Activated CD4-positive, alpha-beta T cell treated with anti-CD3 and anti-CD28 coated beads, Interleukin-2, amount 50 U/mL, for 48 hours (primary cell): ENCODE data around the gene ELN.
A peak's percentile ranks its signal among the peaks of the same experiment; 100 is the strongest.
"Not testable (repeated sequence)": the region's sequence is repeated elsewhere in the genome, so short reads cannot be mapped to it uniquely, and the experiment has no call there.

Source experiments
- DNase-seq, 2 experiments: peaks; one replicate each; pipeline ENCODE4 v3.0.0-alpha.2; 2020

ELN gene

DNA sequence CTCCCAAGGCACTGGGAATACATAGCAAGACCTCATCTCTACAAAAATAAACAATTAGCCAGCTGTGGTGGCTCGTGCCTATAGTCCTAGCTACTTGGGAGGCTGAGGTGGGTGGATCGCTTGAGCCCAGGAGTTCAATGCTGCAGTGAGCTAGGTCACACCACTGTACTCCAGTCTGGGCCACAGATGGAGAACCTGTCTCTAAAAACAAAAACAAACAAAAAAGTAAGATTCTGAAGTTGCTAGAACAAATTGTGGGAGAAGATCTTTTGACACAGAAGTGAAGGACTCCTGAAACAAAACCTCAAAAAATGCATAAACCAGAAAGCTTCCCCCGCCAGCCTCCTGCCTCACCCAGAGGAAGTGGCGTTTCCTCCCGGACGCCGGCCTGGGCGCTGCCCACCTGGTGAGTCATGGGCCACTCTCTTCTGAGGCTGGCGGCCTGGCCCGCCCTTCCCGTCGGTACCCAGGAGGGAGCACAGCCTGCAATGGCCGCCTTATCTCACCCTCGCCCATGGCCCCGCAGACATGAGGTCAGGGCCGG is 25.4 kb upstream of the ELN start:
- DNase-seq, result peak; percentile 20 to 49

- no peak for DNase-seq
Measured at GRCh38 chr7:74003621-74004020, 24.4 kb upstream of the ELN start.

- no peak for DNase-seq
Measured at GRCh38 chr7:74006032-74006431, 21.9 kb upstream of the ELN start.

DNA sequence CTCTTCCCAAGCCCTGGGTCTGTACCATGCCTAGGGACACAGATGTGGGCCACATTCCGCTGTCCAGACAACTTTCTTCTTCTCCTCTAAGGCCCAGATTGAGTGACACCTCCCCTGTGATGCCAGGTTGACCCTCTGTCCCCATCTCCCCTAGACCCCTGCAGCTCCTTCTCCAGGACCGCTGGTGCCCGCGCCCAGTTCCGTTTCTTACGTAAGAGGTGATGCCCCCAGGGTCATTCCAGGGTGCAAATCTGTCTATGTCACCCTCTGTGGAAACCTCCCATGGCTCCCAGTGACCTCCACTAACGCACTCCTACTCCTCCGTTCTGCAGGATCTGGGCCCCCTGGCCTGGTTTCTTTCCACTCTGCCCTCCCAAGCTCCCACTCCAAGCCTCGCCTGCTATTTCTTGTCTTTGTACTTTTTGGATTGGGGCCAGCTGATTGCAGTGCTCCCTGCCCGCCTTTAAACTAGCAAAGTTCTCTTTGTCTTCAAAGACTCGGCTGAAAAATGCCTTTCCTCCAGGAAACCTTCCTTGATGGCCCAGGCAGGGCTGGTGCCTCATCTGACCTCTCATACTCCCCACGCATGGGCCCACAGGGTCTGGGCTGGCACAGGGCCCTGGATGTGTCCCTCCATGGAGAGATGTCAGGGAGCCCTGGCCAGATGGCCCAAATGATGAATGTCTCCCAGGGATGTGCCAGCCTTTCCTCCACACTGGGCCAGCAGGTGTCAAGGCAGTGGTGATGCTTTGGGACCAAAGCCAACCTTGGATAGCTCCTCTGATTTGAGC is 21.3 kb upstream of the ELN start:
- DNase-seq, result no peak

GRCh38 chr7:74007242-74007567 is 20.8 kb upstream of the ELN start:
- no peak for DNase-seq

DNA sequence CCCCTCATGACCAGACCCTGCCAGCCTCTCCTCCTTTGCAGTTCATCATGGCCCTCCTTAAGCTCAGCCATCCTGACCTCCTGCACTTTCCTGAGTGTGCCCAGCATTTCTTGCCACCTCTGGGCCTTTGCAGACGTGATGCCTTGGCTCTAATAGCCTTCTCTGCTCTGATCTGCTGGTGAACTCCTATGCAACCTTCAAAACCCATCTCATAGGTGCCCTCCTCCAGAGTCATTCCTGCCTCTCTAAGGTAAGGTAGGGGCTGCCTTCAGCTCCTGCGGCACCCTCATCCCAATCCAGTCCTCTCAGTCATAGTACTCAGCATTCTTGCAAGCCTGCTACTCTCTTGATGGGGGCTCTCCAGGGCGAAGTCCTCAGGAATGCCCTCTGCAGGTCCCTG is 19.3 kb upstream of the ELN start:
- DNase-seq, result no peak

DNA sequence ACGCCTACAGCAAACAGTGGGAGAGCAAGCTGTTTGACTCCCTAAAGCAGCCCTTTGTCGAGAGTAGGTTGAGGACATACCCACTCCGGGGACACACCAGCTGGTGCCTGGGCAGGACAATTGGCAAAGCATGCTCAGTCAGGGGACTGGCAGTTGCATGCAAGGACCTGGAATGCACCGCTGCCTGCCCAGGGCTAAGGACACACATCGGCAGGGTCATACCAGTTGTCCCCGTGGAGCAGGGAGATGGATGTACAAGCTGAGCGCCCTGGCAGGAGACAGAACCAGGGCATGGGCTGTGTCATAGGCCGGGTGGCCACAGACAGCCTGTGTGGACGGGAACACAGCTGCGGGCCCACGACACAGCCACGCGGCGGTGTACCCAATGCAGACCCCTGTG is 18.3 kb upstream of the ELN start:
- no peak for DNase-seq

GRCh38 chr7:74010407-74010806 is 17.6 kb upstream of the ELN start:
- no peak for DNase-seq

DNA sequence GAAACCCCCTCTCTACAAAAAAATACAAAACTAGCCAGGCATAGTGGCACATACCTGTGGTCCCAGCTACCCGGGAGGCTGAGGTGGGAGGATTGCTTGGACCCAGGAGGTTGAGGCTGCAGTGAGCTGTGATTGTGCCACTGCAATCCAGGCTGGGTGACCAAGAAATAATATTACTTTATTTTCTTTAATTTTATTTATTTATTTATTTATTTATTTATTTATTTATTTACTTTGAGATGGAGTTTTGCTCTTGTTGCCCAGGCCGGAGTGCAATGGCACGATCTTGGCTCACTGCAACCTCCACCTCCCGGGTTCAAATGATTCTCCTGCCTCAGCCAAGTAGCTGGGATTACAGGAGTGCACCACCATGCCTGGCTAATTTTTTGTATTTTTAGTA is 16.6 kb upstream of the ELN start:
- DNase-seq, result not testable (repeated sequence)

DNA sequence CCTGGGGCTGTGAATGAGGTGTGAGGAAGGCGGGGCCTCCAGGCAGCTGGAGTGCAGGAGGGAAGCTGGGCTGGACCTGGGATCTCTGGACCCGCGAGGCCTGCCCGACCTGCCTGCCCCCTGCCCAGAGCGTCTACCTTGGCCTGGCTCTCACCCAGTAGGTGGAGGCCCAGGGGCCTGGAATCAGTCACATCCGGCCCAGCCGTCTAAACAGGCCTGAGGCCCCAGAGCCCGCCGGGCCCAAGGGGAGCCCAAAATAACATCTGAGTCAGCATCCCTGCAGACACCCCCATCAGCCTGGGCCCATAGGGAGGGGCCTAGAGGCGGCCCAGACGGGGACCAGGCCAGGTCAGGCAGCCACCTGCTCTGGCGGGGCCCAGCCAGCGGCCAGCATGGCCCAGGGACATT is 15.1 kb upstream of the ELN start:
- no peak for DNase-seq

DNA sequence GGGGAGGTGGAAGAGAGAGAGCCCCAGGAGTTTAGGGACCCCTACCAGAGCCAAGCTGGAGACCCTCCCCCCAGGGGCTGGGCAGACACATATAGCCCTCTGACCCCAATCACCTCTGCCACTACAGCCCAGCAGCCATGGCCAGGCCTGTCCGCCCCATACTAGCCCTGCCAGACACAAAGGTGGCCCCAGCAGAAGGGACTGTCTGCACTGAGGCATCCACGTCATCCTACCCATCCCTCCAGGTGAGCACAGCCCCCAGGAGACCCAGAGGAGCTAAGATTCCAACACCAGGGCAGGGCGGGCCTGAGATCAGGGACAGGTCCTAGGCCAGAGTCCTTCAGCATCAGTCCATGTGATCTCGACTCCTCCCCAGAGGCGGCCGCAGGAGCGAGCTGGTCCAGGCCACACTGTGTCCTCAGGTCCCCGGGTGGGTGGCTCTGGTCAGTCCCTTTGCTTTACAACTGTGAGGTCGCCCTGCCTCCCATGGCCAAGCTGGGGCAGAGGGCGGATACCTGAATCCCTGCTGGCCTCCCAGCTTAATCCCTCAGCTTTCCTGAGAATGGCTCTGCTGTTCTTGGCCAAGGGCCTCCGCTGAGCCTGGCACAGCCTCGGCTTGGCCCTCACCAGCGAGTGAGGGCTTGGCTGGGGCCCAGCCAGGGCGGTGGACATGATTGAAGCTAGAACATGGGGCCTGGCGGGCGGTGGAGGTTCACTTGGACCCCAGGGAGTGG is 14.3 kb upstream of the ELN start:
- no peak for DNase-seq

DNA sequence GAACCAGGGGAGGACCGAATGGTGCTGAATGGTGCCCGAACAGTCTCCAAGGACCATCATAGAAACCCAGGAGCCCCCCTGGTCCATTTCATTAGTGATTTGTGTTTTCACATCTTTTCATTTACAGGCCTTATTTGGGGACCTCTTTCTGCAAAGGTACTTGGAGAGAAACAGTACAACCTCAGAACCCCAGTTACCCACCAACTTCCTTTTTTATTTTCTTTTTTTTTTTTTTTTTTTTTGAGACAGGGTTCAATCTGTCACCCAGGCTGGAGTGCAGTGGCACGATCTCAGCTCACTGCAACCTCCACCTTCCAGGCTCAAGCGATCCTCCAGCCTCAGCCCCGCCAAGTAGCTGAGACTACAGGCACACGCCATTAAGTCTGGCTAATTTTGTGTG is 13.0 kb upstream of the ELN start:
- no peak for DNase-seq

- no peak for DNase-seq
Measured at GRCh38 chr7:74015670-74016069, 12.3 kb upstream of the ELN start.

DNA sequence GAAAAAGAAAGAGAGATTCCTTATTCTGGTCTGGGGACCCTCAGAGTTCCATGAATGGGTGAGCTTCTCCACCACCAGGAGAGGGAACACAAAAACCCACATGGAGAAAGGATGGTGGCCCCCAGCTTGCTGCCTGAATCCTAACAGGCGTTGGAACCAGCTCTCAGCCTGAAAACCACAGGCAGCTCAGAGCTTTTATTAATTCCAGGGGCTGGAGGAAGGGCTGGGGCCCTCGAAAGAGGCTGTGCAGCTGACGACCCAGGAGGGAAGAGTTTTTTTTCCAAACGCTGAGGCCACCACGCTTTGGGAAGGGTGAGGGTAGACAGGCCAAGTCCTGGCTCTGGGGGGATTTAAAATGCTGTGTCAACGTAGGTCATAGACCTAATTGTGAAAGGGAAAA is 10.8 kb upstream of the ELN start:
- DNase-seq, result no peak

DNA sequence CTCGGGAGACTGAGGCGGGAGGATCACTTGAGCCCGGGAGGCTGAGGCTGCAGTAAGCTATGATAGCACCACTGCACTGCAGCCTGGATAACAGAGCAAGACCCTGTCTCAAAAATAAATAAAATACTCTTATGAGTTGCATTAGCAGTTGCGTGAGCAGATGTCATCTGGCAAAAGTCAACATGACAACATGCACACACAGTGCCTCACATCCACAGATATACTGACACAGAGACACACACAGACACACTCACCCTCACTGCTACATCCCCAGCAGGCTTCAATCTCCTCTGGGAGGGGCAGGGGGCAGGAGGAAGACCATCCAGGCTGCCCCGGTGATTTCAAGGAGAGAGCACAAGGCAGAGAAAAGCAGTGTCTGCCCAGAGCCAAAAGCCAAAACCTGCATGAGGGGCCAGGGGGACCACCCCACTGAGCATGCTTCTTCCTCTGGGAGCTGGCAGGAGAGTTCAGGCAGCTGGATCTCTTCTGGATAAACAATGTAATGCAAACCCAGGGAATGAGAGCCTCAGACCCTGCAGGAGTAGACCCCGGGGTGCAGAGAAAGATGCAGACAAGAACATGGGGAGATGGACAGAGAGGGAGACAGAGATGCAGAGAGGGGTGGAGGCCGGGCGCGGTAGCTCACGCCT is 9.6 kb upstream of the ELN start:
- DNase-seq, result no peak

DNA sequence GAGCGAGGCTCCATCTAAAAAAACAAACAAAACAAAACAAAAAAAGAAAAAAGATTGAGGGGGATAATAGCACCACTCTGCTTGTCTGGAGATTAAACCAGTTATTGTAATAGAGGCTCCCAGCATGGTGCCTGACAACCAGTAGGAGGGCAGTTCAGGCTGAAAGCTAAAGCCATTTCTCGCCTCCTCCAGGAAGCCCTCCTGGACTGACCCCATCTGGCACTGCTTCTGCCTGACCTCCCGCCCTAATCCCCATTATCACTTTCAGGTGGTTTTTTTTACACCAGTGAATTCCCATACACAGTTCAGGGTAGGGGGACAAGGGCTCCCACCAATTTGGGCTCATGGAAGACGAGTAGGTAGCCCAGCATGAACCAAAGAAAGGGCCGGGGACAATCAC is 8.8 kb upstream of the ELN start:
- no peak for DNase-seq

DNA sequence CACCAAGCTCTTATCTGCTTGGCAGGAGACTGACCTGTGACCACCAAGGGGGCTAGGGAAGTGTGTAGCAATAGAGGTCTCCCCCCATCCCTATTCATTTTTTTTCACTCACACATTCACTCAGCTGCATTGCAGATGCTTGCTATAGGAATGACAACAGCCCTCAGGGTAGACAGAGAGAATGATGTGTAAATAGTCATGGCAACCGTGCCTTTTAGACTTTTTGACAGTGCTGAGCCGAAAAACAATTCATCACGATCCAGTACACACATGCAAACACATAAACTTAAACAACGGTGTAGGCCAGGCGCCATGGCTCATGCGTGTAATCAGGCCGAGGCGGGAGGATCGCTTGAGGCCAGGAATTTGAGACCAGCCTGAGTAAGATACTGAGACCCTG is 7.6 kb upstream of the ELN start:
- no peak for DNase-seq

- no peak for DNase-seq
Measured at GRCh38 chr7:74021546-74022320, 6.2 kb upstream of the ELN start.

DNA sequence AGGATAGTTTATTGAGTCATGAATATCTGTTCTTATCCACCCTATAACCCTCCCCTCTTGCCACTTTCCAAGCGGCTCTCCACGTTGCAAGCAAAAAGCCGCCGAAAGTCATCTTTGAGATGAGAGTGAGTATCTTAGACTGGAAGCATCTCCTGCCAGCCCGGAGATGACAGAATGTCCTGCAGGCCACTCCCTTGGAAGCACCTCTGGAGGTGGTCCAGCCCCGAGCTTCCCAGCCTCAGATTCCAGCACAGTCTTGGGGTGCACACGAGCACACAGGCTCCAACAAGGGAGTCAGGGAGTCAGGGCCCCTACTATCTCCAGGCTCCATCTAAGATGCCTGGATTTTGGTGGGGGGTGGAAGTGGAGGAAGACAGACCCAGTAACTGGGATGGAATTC is 5.5 kb upstream of the ELN start:
- DNase-seq, result no peak

DNA sequence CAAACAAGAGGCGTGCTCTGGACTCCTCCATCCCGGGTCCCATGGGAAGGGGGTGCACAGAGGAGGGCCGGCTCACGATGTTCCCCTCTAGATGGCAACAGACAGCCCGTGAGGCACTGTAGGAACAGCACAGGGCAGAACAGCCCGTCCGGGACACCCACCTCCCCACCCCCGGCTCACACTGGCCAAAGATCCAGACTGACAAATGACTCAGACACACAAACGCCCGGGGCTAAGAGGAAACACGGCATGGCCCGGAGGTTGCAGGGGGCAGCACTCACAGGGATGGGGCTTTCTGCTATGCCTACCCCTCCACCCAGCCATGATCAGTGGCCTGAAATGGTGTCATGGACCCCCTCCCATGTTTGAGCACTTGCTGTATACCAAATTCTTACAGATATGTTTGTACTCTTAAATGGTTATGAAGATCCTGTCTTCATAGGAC is 4.9 kb upstream of the ELN start:
- DNase-seq, result no peak

GRCh38 chr7:74023786-74024185 is 4.2 kb upstream of the ELN start:
- no peak for DNase-seq

DNA sequence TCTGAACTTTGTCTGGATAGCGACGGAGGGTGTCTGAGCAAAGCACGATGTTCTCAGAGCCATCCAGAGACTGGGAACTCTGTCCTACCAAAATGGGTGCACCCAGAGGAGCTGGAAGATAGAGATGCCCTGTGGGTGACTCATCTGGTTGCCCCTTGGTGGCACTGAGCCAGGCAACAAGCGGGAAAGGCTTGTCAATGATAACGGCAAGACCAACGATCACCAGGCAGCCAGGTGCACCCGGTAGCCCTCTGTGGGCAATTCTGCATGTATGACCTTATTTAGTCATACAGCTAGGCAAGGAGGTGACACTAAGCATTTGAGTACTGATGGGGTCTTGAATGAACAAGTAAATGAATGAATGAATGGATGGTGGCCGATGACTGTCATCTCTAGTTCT is 2.8 kb upstream of the ELN start:
- DNase-seq, result no peak

- no peak for DNase-seq
Measured at GRCh38 chr7:74025730-74026129, 2.2 kb upstream of the ELN start.
